ENCODE results near the gene NUDCD3. TPM values are rescaled to one million over a fixed set of nuclear protein-coding genes. Genes with fewer than 3 reads are reported as not detected.
"Not testable (repeated sequence)": the region's sequence is repeated elsewhere in the genome, so short reads cannot be mapped to it uniquely, and the experiment has no call there.

Gene NUDCD3
- total RNA-seq, 1 experiment from 2014 or later: 76.2 TPM

- no peak for DNase-seq (ENCODE audit: low read depth)
These were observed 26.7 kb upstream of the NUDCD3 start for GRCh38 chr7:44517175-44517574.

GRCh38 chr7:44515590-44516268 lies 25.3 kb upstream of the NUDCD3 start:
- peak; percentile 9 for DNase-seq (ENCODE audit: low read depth)

- DNase-seq (ENCODE audit: low read depth): no peak
These were observed 22.3 kb upstream of the NUDCD3 start for GRCh38 chr7:44512736-44513135.

- DNase-seq (ENCODE audit: low read depth): no peak
These were observed 21.5 kb upstream of the NUDCD3 start for GRCh38 chr7:44511863-44512468.

- DNase-seq (ENCODE audit: low read depth): no peak
These were observed 20.8 kb upstream of the NUDCD3 start for GRCh38 chr7:44511236-44511635.

- DNase-seq (ENCODE audit: low read depth): no peak
These were observed 18.0 kb upstream of the NUDCD3 start for GRCh38 chr7:44508328-44509030.

- not testable (repeated sequence) for DNase-seq (ENCODE audit: low read depth)
These were observed 16.3 kb upstream of the NUDCD3 start for GRCh38 chr7:44506592-44507288.

GRCh38 chr7:44505595-44505994 lies 15.1 kb upstream of the NUDCD3 start:
- DNase-seq (ENCODE audit: low read depth): no peak

- no peak for DNase-seq (ENCODE audit: low read depth)
These were observed 7.9 kb upstream of the NUDCD3 start for GRCh38 chr7:44498230-44498954.

GRCh38 chr7:44497155-44498027 lies 6.9 kb upstream of the NUDCD3 start:
- DNase-seq (ENCODE audit: low read depth): no peak

GRCh38 chr7:44496385-44496784 lies 5.9 kb upstream of the NUDCD3 start:
- no peak for DNase-seq (ENCODE audit: low read depth)

GRCh38 chr7:44494960-44495359 lies 4.5 kb upstream of the NUDCD3 start:
- DNase-seq (ENCODE audit: low read depth): no peak

GRCh38 chr7:44491229-44491628 lies 771 bp upstream of the NUDCD3 start:
- no peak for DNase-seq (ENCODE audit: low read depth)

- no peak for DNase-seq (ENCODE audit: low read depth)
These were observed 505 bp downstream of the NUDCD3 start for GRCh38 chr7:44489955-44490350.

- no peak for DNase-seq (ENCODE audit: low read depth)
These were observed 1.5 kb downstream of the NUDCD3 start for GRCh38 chr7:44488955-44489354.

- DNase-seq (ENCODE audit: low read depth): peak; percentile 37
These were observed 3.8 kb downstream of the NUDCD3 start for GRCh38 chr7:44486693-44487092.

GRCh38 chr7:44486001-44486400 lies 4.5 kb downstream of the NUDCD3 start:
- DNase-seq (ENCODE audit: low read depth): no peak

GRCh38 chr7:44484482-44485313 lies 5.8 kb downstream of the NUDCD3 start:
- DNase-seq (ENCODE audit: low read depth): no peak

- DNase-seq (ENCODE audit: low read depth): no peak
These were observed 7.7 kb downstream of the NUDCD3 start for GRCh38 chr7:44482502-44483485.
